Mucosa of descending colon (tissue), 3 donors: ENCODE results near the gene GAD1. TPM values are rescaled to one million over a fixed set of nuclear protein-coding genes. Genes with fewer than 3 reads are reported as not detected.
A peak's percentile ranks its signal among the peaks of the same experiment; 100 is the strongest.

Experiments
- ATAC-seq: fragments of 200-7000 bp; cut with Tn5 transposase; one replicate; pipeline ENCODE4 v1.9.1; 2020; ENCODE audit warnings: mild to moderate bottlenecking, moderate library complexity
- DNase-seq, 3 donors: peaks; one replicate each; pipeline ENCODE4 v3.0.0-alpha.2; 2020
- H3K36me3 ChIP-seq: fragments of 200-600 bp; one replicate; pipeline ENCODE4 v1.8.0; 2021; ENCODE audit warnings: low read depth, mild to moderate bottlenecking
- H3K4me1 ChIP-seq: fragments of 200-600 bp; one replicate; pipeline ENCODE4 v1.8.0; 2021; ENCODE audit warnings: low read depth, mild to moderate bottlenecking
- H3K4me3 ChIP-seq: fragments of 200-600 bp; one replicate; pipeline ENCODE4 v1.8.0; 2021; ENCODE audit warnings: mild to moderate bottlenecking
- H3K9me3 ChIP-seq: fragments of 200-600 bp; one replicate; pipeline ENCODE4 v1.8.0; 2021; ENCODE audit warnings: mild to moderate bottlenecking
- CTCF ChIP-seq: fragments of 200-600 bp; IDR thresholded peaks from one replicate; pipeline ENCODE4 v1.8.0; 2022; ENCODE audit warnings: antibody characterized with exemption, mild to moderate bottlenecking
- intact Hi-C, 2 donors: fragments of 100-400 bp; cut with DNase I in 1 of 2; cut with micrococcal nuclease in 1 of 2; formaldehyde crosslinking; loops; one replicate each; pipeline versions ENCODE4 v1.11.0 to v1.11.1; 2022; cut with DNase I, micrococcal nuclease
- total RNA-seq, 3 donors: library from RNA; stranded (reverse); fragmentation: NEBNext Ultra II Directional in 2 of 3; extraction: Animal tissue kit (Norgen Biotek cat#: 25700) in 2 of 3; gene quantifications; one replicate each; pipeline versions ENCODE4 v1.2.1 to v1.2.4, GENCODE V29; 2021 to 2023
- donor health status: DM: no; HTN: no; CAD: no; lungs with moderate emphysema.
- donor health status: DM: no; HTN: no; CAD: no.
- donor health status: DM: no; HTN: yes; CAD: no.

Gene GAD1
- total RNA-seq, 3 donors from 2014 or later: 0.58 TPM; not detected in 2

- Histone ChIP-seq H3K9me3 (no peaks in the 10 kb centered on the region), H3K36me3 (no peaks in the 10 kb centered on the region), H3K4me1 (no peaks in the 10 kb centered on the region), H3K4me3 (no peak overlapping the region)
- intact Hi-C loops: no loop called here
- ATAC-seq (no peak), DNase-seq (no peak)
- no peak for TF ChIP-seq CTCF
These were observed 10.1 kb upstream of the GAD1 start for GRCh38 chr2:170806548-170806947.

GRCh38 chr2:170812710-170813600, 3.7 kb upstream of the GAD1 start:
- H3K36me3 ChIP-seq: no peaks in the 10 kb centered on the region
- intact Hi-C loops: loop anchor here (10.0 kb wide), 3 partner anchors 418 to 578 kb away; no protein-coding TSS in a partner anchor
- DNase-seq (peak in 1 of 3 donors; percentile 78), ATAC-seq (peak; percentile 31)
- no peak for TF ChIP-seq CTCF
- H3K4me1 ChIP-seq: peaks cover 24% of the 10 kb centered on the region
- H3K9me3 ChIP-seq: no peaks in the 10 kb centered on the region
- no peak overlapping the region for H3K4me3 ChIP-seq

- H3K4me1 ChIP-seq: peaks cover 32% of the 10 kb centered on the region
- H3K36me3 ChIP-seq: no peaks in the 10 kb centered on the region
- no peak overlapping the region for H3K4me3 ChIP-seq
- H3K9me3 ChIP-seq: no peaks in the 10 kb centered on the region
- DNase-seq (peak in 2 of 3 donors; percentile 30 to 58), ATAC-seq (no peak)
- no peak for TF ChIP-seq CTCF
- intact Hi-C loops: loop anchor here (10.0 kb wide), 3 partner anchors 419 to 579 kb away; no protein-coding TSS in a partner anchor
These were observed 2.8 kb upstream of the GAD1 start for GRCh38 chr2:170813611-170814532.

- H3K4me3 ChIP-seq: no peak overlapping the region
- H3K36me3 ChIP-seq: no peaks in the 10 kb centered on the region
- H3K4me1 ChIP-seq: peaks cover 34% of the 10 kb centered on the region
- DNase-seq (no peak), ATAC-seq (no peak)
- no peaks in the 10 kb centered on the region for H3K9me3 ChIP-seq
- TF ChIP-seq CTCF: no peak
- intact Hi-C loops: loop anchor here (10.0 kb wide), 3 partner anchors 420 to 580 kb away; no protein-coding TSS in a partner anchor
These were observed 2.0 kb upstream of the GAD1 start for GRCh38 chr2:170814533-170815230.

- Histone ChIP-seq H3K4me1 (peaks cover 34% of the 10 kb centered on the region), H3K9me3 (no peaks in the 10 kb centered on the region), H3K36me3 (no peaks in the 10 kb centered on the region), H3K4me3 (no peak overlapping the region)
- TF ChIP-seq CTCF: no peak
- no peak for ATAC-seq
- DNase-seq: no peak
- intact Hi-C loops: loop anchor here (10.0 kb wide), 3 partner anchors 421 to 581 kb away; no protein-coding TSS in a partner anchor
These were observed 1.4 kb upstream of the GAD1 start for GRCh38 chr2:170815311-170815710.
